PC-3 (cell line): ENCODE results near the gene TMEM86B. TPM values are rescaled to one million over a fixed set of nuclear protein-coding genes. Genes with fewer than 3 reads are reported as not detected.

Source experiments
- ATAC-seq: fragments of 200-7000 bp; cut with Tn5 transposase; 2 replicates; pipeline ENCODE4 v1.9.1; 2020; ENCODE audit warnings: mild to moderate bottlenecking, moderate library complexity
- BruUV-seq: library from RNA; stranded (reverse); fragments of 400-500 nt; replicated peaks from 2 replicates; lab custom pipeline; 2021; lab: Mats Ljungman, UMichigan
- CTCF ChIA-PET: fragments of 300-600 bp; sonication (Branson Sonifier 250); formaldehyde crosslinking; loops from one replicate; lab custom pipeline; 2022; ENCODE audit warnings: antibody characterized with exemption; lab: Charles Lee
- POLR2A ChIA-PET: fragments of 300-600 bp; sonication (Branson Sonifier 250); formaldehyde crosslinking; loops from one replicate; lab custom pipeline; 2022; ENCODE audit warnings: antibody characterized with exemption; ENCODE audit not compliant: unreplicated experiment; lab: Charles Lee
- DNase-seq: peaks from one replicate; pipeline ENCODE4 v3.0.0-alpha.2; 2015
- H2AFZ ChIP-seq: fragments of 300-600 bp; sonication (generic); 2 replicates; pipeline ENCODE4 v1.6.0; 2016; ENCODE audit warnings: antibody characterized with exemption, low read length
- H3F3A ChIP-seq: fragments of 300-600 bp; sonication (generic); one replicate; pipeline ENCODE4 v1.6.0; 2017; ENCODE audit warnings: antibody characterized with exemption, low read length, control low read depth, mild to moderate bottlenecking; ENCODE audit not compliant: unreplicated experiment
- H3K27ac ChIP-seq: fragments of 300-600 bp; sonication (generic); 2 replicates; pipeline ENCODE4 v1.5.1; 2016; ENCODE audit warnings: mild to moderate bottlenecking, low read length
- H3K27me3 ChIP-seq: fragments of 300-600 bp; sonication (generic); 2 replicates; pipeline ENCODE4 v1.6.1; 2016; ENCODE audit warnings: low read length, mixed read lengths
- H3K36me3 ChIP-seq: fragments of 300-600 bp; sonication (generic); 2 replicates; pipeline ENCODE4 v1.6.1; 2016; ENCODE audit warnings: low read depth, mixed run types, low read length, mixed read lengths
- H3K4me1 ChIP-seq: fragments of 300-600 bp; sonication (generic); 2 replicates; pipeline ENCODE4 v1.5.1; 2016; ENCODE audit warnings: low read length; ENCODE audit not compliant: insufficient read depth
- H3K4me2 ChIP-seq: fragments of 300-600 bp; sonication (generic); 2 replicates; pipeline ENCODE4 v1.6.0; 2016; ENCODE audit warnings: low read length
- H3K4me3 ChIP-seq: fragments of 300-600 bp; sonication (generic); 2 replicates; pipeline ENCODE4 v1.5.1; 2016; ENCODE audit warnings: mild to moderate bottlenecking, low read length, mixed read lengths
- H3K79me2 ChIP-seq: fragments of 300-600 bp; sonication (generic); 2 replicates; pipeline ENCODE4 v1.6.1; 2017; ENCODE audit warnings: low read length, mixed read lengths
- H3K9ac ChIP-seq: fragments of 300-600 bp; sonication (generic); 2 replicates; pipeline ENCODE4 v1.6.0; 2016; ENCODE audit warnings: mild to moderate bottlenecking, low read length
- H3K9me2 ChIP-seq: fragments of 300-600 bp; sonication (generic); replicated peaks from 2 replicates; pipeline ENCODE4 v1.6.1; 2016; ENCODE audit warnings: mixed run types, low read length, mixed read lengths
- H3K9me3 ChIP-seq: fragments of 300-600 bp; sonication (generic); 2 replicates; pipeline ENCODE4 v1.6.1; 2016; ENCODE audit warnings: low read length, mixed read lengths
- H4K20me1 ChIP-seq: fragments of 300-600 bp; sonication (generic); 2 replicates; pipeline ENCODE4 v1.6.1; 2016; ENCODE audit warnings: low read length, mixed read lengths
- CTCF ChIP-seq: fragments of 300-600 bp; sonication (generic); conservative IDR thresholded peaks from 2 replicates; pipeline ENCODE4 v1.5.1; 2017; ENCODE audit warnings: antibody characterized with exemption, low read depth, mild to moderate bottlenecking, low read length
- EZH2 ChIP-seq: fragments of 300-600 bp; sonication (generic); IDR thresholded peaks from one replicate; pipeline ENCODE4 v1.6.1; 2017; ENCODE audit warnings: antibody characterized with exemption, mild to moderate bottlenecking, low read length; ENCODE audit not compliant: unreplicated experiment
- EZH2phosphoT487 ChIP-seq: fragments of 300-600 bp; sonication (generic); IDR thresholded peaks from 2 replicates; pipeline ENCODE4 v1.6.1; 2018; ENCODE audit warnings: mild to moderate bottlenecking, antibody characterized with exemption, low read length, borderline replicate concordance
- intact Hi-C: fragments of 100-400 bp; cut with micrococcal nuclease; formaldehyde crosslinking; loops from 2 replicates; pipeline ENCODE4 v1.9.0; 2023
- total RNA-seq: library from RNA; depleted of rRNA; stranded (reverse); fragments of >200 nt; gene quantifications from 2 replicates; pipeline ENCODE4 v1.2.3, GENCODE V29; 2014

TMEM86B gene
- total RNA-seq, 1 experiment from 2014 or later = 11.8 TPM

GRCh38 chr19:55266404-55266803 is 37.8 kb upstream of the TMEM86B start:
- intact Hi-C loops = no loop called here
- Histone ChIP-seq H3K9ac (no peak overlapping the region), H3K36me3 (peaks cover 9% of the 10 kb centered on the region), H3K27me3 (no peaks in the 10 kb centered on the region), H2AFZ (no peak overlapping the region), H3F3A (no peaks in the 10 kb centered on the region), H3K79me2 (peaks cover 6% of the 10 kb centered on the region), H3K9me2 (no peaks in the 10 kb centered on the region), H3K4me1 (no peaks in the 10 kb centered on the region), H3K4me2 (no peak overlapping the region), H3K27ac (no peak overlapping the region), H3K4me3 (no peak overlapping the region), H4K20me1 (no peaks in the 10 kb centered on the region), H3K9me3 (no peaks in the 10 kb centered on the region)
- no peak for DNase-seq
- POLR2A ChIA-PET = no interaction called here
- CTCF ChIA-PET = no interaction called here
- ATAC-seq = no peak
- no TSS peak for BruUV-seq
- TF ChIP-seq EZH2 = no peak

- Histone ChIP-seq H3K9me3 (no peaks in the 10 kb centered on the region), H3K4me3 (no peak overlapping the region), H4K20me1 (no peaks in the 10 kb centered on the region), H3K36me3 (peaks cover 9% of the 10 kb centered on the region), H3K4me1 (no peaks in the 10 kb centered on the region), H3K79me2 (peaks cover 6% of the 10 kb centered on the region), H3K9me2 (no peaks in the 10 kb centered on the region), H3F3A (no peaks in the 10 kb centered on the region), H2AFZ (no peak overlapping the region), H3K9ac (no peak overlapping the region), H3K27ac (no peak overlapping the region), H3K27me3 (no peaks in the 10 kb centered on the region), H3K4me2 (no peak overlapping the region)
- DNase-seq (no peak), ATAC-seq (no peak)
- intact Hi-C loops = no loop called here
- CTCF ChIA-PET = no interaction called here
- TF ChIP-seq EZH2phosphoT487 = no peak
- TF ChIP-seq EZH2 = no peak
- TF ChIP-seq CTCF = no peak
- no TSS peak for BruUV-seq
- POLR2A ChIA-PET = no interaction called here
These were observed 37.3 kb upstream of the TMEM86B start for GRCh38 chr19:55265723-55266386.

DNA sequence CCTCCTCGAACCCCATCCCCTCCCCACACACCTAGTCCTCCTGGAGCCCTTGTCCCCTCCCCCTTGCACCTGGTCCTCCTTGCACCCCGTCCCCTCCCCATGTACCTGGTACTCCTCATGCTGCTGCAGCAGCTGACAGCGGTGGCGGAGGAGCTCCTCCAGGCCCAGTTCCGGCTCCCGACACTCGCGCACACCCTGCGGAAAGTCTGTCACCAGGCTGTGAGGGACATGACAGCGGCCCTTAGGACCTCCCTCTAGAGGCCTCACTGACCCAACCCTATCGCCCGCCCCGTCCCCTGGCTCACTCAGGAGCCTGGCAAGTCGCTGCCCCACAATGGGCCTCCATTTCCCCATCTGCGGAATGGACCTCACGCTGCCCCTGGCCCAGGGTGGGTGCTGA is 36.6 kb upstream of the TMEM86B start:
- Histone ChIP-seq H2AFZ (no peak overlapping the region), H3K9ac (no peak overlapping the region), H3K27me3 (no peaks in the 10 kb centered on the region), H4K20me1 (no peaks in the 10 kb centered on the region), H3K9me3 (no peaks in the 10 kb centered on the region), H3K9me2 (no peaks in the 10 kb centered on the region), H3K27ac (no peak overlapping the region), H3K36me3 (peaks cover 9% of the 10 kb centered on the region), H3K4me1 (peaks cover under 1% of the 10 kb centered on the region; the same call in 1 of the 2 replicates), H3K4me2 (no peak overlapping the region), H3F3A (no peaks in the 10 kb centered on the region), H3K4me3 (no peak overlapping the region), H3K79me2 (peaks cover 6% of the 10 kb centered on the region)
- CTCF ChIA-PET = no interaction called here
- POLR2A ChIA-PET = no interaction called here
- intact Hi-C loops = no loop called here
- ATAC-seq (no peak), DNase-seq (no peak)
- TF ChIP-seq CTCF = no peak
- TF ChIP-seq EZH2phosphoT487 = no peak
- TF ChIP-seq EZH2 = no peak
- no TSS peak for BruUV-seq
